Muscle of leg (tissue), 11 donors: ENCODE data around the gene RUVBL1. TPM values are rescaled to one million over a fixed set of nuclear protein-coding genes. Genes with fewer than 3 reads are reported as not detected.

Experiments used
- DNase-seq: peaks from one replicate; pipeline ENCODE4 v3.0.0; 2013
- H3K27ac ChIP-seq: one replicate; pipeline ENCODE4 v1.5.1; 2013; ENCODE audit warnings: mild to moderate bottlenecking, low read length, control low read depth
- H3K27me3 ChIP-seq: one replicate; pipeline ENCODE4 v1.6.1; 2013; ENCODE audit warnings: low read length; ENCODE audit not compliant: control insufficient read depth, insufficient read depth
- H3K36me3 ChIP-seq: one replicate; pipeline ENCODE4 v1.6.1; 2013; ENCODE audit warnings: low read length; ENCODE audit not compliant: control insufficient read depth, insufficient read depth
- H3K4me1 ChIP-seq: one replicate; pipeline ENCODE4 v1.6.1; 2013; ENCODE audit warnings: low read length; ENCODE audit not compliant: control insufficient read depth, insufficient read depth
- H3K4me3 ChIP-seq: one replicate; pipeline ENCODE4 v1.5.1; 2013; ENCODE audit warnings: low read length, control low read depth
- H3K9me3 ChIP-seq: replicated peaks from 2 replicates; pipeline ENCODE4 v1.6.1; 2013; ENCODE audit warnings: low read depth, low read length; ENCODE audit not compliant: control insufficient read depth
- WGBS: methylation state at CpG from one replicate; pipeline ENCODE4 v1.1.5; 2013; ENCODE audit warnings: missing lambda C conversion rate; ENCODE audit not compliant: insufficient coverage; 5-methylcytosine and 5-hydroxymethylcytosine counted together
- polyA plus RNA-seq, 8 donors: library from polyadenylated mRNA; unstranded; fragments of 120-200 nt; gene quantifications; one replicate each; pipeline versions ENCODE4 v1.2.1 to v1.2.3, GENCODE V29; 2013; ENCODE audit warnings: inconsistent platforms in 1 of 8, low replicate concordance in 1 of 8; ENCODE audit not compliant: insufficient read length in 8 of 8, insufficient read depth in 1 of 8
- total RNA-seq: library from RNA; stranded (reverse); fragments of 120-200 nt; gene quantifications from one replicate; pipeline ENCODE4 v1.2.4, GENCODE V29; 2013

Gene RUVBL1
- total and polyA plus RNA-seq, 9 donors, result 33.6 to 41.4 (median 38.6) TPM

GRCh38 chr3:128112357-128112968 is 11.1 kb downstream of the RUVBL1 start:
- WGBS, result 95% methylated on average over 3 of the region's 7 CpGs
- Histone ChIP-seq H3K36me3 (peaks cover 37% of the 10 kb centered on the region), H3K9me3 (no peaks in the 10 kb centered on the region), H3K4me1 (no peaks in the 10 kb centered on the region), H3K4me3 (no peak overlapping the region), H3K27ac (no peak overlapping the region), H3K27me3 (no peaks in the 10 kb centered on the region)
- DNase-seq, result no peak

- Histone ChIP-seq H3K36me3 (peaks cover 33% of the 10 kb centered on the region), H3K4me3 (no peak overlapping the region), H3K9me3 (no peaks in the 10 kb centered on the region), H3K27me3 (no peaks in the 10 kb centered on the region), H3K4me1 (no peaks in the 10 kb centered on the region), H3K27ac (no peak overlapping the region)
- no peak for DNase-seq
- 96% methylated on average over 5 of the region's 5 CpGs for WGBS
Measured at GRCh38 chr3:128111147-128111546, 12.5 kb downstream of the RUVBL1 start.

GRCh38 chr3:128107834-128108233 is 15.8 kb downstream of the RUVBL1 start:
- no peaks in the 10 kb centered on the region for H3K9me3 ChIP-seq
- H3K27me3 ChIP-seq, result no peaks in the 10 kb centered on the region
- WGBS, result 61% methylated on average over 4 of the region's 8 CpGs
- H3K4me3 ChIP-seq, result no peak overlapping the region
- H3K36me3 ChIP-seq, result peaks cover 36% of the 10 kb centered on the region
- no peak overlapping the region for H3K27ac ChIP-seq
- no peaks in the 10 kb centered on the region for H3K4me1 ChIP-seq
- peak; percentile 16 for DNase-seq

- H3K4me3 ChIP-seq, result no peak overlapping the region
- no CpG with 5 or more reads among the region's 5 CpGs for WGBS
- no peaks in the 10 kb centered on the region for H3K9me3 ChIP-seq
- no peaks in the 10 kb centered on the region for H3K4me1 ChIP-seq
- H3K27me3 ChIP-seq, result no peaks in the 10 kb centered on the region
- DNase-seq, result no peak
- H3K27ac ChIP-seq, result no peak overlapping the region
- peaks cover 45% of the 10 kb centered on the region for H3K36me3 ChIP-seq
Measured at GRCh38 chr3:128103136-128103676, 20.4 kb downstream of the RUVBL1 start.

GRCh38 chr3:128100638-128101037 is 23.0 kb downstream of the RUVBL1 start:
- Histone ChIP-seq H3K36me3 (peaks cover 68% of the 10 kb centered on the region), H3K4me3 (no peak overlapping the region), H3K27me3 (no peaks in the 10 kb centered on the region), H3K9me3 (no peaks in the 10 kb centered on the region), H3K4me1 (no peaks in the 10 kb centered on the region), H3K27ac (no peak overlapping the region)
- WGBS, result 100% methylated on average over 1 of the region's 2 CpGs
- DNase-seq, result no peak

GRCh38 chr3:128100161-128100560 is 23.5 kb downstream of the RUVBL1 start:
- Histone ChIP-seq H3K36me3 (peaks cover 71% of the 10 kb centered on the region), H3K27me3 (no peaks in the 10 kb centered on the region), H3K27ac (no peak overlapping the region), H3K4me1 (peaks cover 3% of the 10 kb centered on the region), H3K9me3 (no peaks in the 10 kb centered on the region), H3K4me3 (no peak overlapping the region)
- WGBS, result 86% methylated on average over 3 of the region's 3 CpGs
- DNase-seq, result no peak

- DNase-seq, result no peak
- Histone ChIP-seq H3K27ac (no peak overlapping the region), H3K9me3 (no peaks in the 10 kb centered on the region), H3K4me3 (no peak overlapping the region), H3K27me3 (no peaks in the 10 kb centered on the region), H3K36me3 (peaks cover 77% of the 10 kb centered on the region), H3K4me1 (peaks cover 3% of the 10 kb centered on the region)
- WGBS, result 95% methylated on average over 3 of the region's 6 CpGs
Measured at GRCh38 chr3:128098234-128098633, 25.4 kb downstream of the RUVBL1 start.

- peak; percentile 73 for DNase-seq
- Histone ChIP-seq H3K9me3 (no peaks in the 10 kb centered on the region), H3K27me3 (no peaks in the 10 kb centered on the region), H3K4me1 (peaks cover 3% of the 10 kb centered on the region), H3K36me3 (peaks cover 65% of the 10 kb centered on the region), H3K27ac (no peak overlapping the region), H3K4me3 (no peak overlapping the region)
- 67% methylated on average over 6 of the region's 6 CpGs for WGBS
Measured at GRCh38 chr3:128095222-128095703, 28.3 kb downstream of the RUVBL1 start.

- WGBS, result 84% methylated on average over 8 of the region's 13 CpGs
- H3K9me3 ChIP-seq, result no peaks in the 10 kb centered on the region
- no peaks in the 10 kb centered on the region for H3K27me3 ChIP-seq
- H3K27ac ChIP-seq, result no peak overlapping the region
- peaks cover 3% of the 10 kb centered on the region for H3K4me1 ChIP-seq
- H3K4me3 ChIP-seq, result no peak overlapping the region
- peaks cover 59% of the 10 kb centered on the region for H3K36me3 ChIP-seq
- DNase-seq, result no peak
Measured at GRCh38 chr3:128094295-128095151, 29.1 kb downstream of the RUVBL1 start.

GRCh38 chr3:128091586-128091985 is 32.0 kb downstream of the RUVBL1 start:
- H3K9me3 ChIP-seq, result no peaks in the 10 kb centered on the region
- peaks cover 40% of the 10 kb centered on the region for H3K36me3 ChIP-seq
- H3K4me1 ChIP-seq, result peaks cover 3% of the 10 kb centered on the region
- 100% methylated on average over 1 of the region's 2 CpGs for WGBS
- H3K27ac ChIP-seq, result no peak overlapping the region
- H3K4me3 ChIP-seq, result no peak overlapping the region
- H3K27me3 ChIP-seq, result no peaks in the 10 kb centered on the region
- no peak for DNase-seq
